Neural cell (in vitro differentiated cells): ENCODE data around the gene TRIOBP.
"Not testable (repeated sequence)": the region's sequence is repeated elsewhere in the genome, so short reads cannot be mapped to it uniquely, and the experiment has no call there.

Experiments
- CTCF ChIP-seq: fragments of 450-650 bp; IDR thresholded peaks from 2 replicates; pipeline ENCODE4 v1.5.1; 2014; ENCODE audit warnings: antibody characterized with exemption, mild to moderate bottlenecking, moderate library complexity; ENCODE audit not compliant: poor library complexity, severe bottlenecking
- EP300 ChIP-seq: fragments of 450-650 bp; conservative IDR thresholded peaks from 2 replicates; pipeline ENCODE4 v1.6.1; 2014; ENCODE audit warnings: antibody characterized with exemption, mild to moderate bottlenecking, moderate library complexity; ENCODE audit not compliant: poor library complexity, severe bottlenecking
- EZH2 ChIP-seq: fragments of 200-600, 300-800 bp; shearing (Covaris generic), sonication (generic); IDR thresholded peaks from 2 replicates; pipeline ENCODE4 v1.6.1; 2014; ENCODE audit warnings: antibody characterized with exemption, low read length, borderline replicate concordance, mild to moderate bottlenecking; ENCODE audit not compliant: insufficient read depth, poor library complexity, severe bottlenecking
- MXI1 ChIP-seq: fragments of 450-650 bp; conservative IDR thresholded peaks from 2 replicates; pipeline ENCODE4 v1.6.1; 2014; ENCODE audit warnings: antibody characterized with exemption, mild to moderate bottlenecking; ENCODE audit not compliant: poor library complexity, severe bottlenecking
- POLR2AphosphoS5 ChIP-seq: IDR thresholded peaks from 2 replicates; pipeline ENCODE4 v1.6.1; 2012
- RAD21 ChIP-seq: fragments of 450-650 bp; conservative IDR thresholded peaks from 2 replicates; pipeline ENCODE4 v1.6.1; 2014; ENCODE audit warnings: antibody characterized with exemption, mild to moderate bottlenecking, moderate library complexity
- REST ChIP-seq: IDR thresholded peaks from 2 replicates; pipeline ENCODE4 v1.6.1; 2012; ENCODE audit warnings: borderline replicate concordance
- SMC3 ChIP-seq: fragments of 450-650 bp; conservative IDR thresholded peaks from 2 replicates; pipeline ENCODE4 v1.6.1; 2014; ENCODE audit warnings: antibody characterized with exemption, mild to moderate bottlenecking, moderate library complexity; ENCODE audit not compliant: poor library complexity
- TAF1 ChIP-seq: IDR thresholded peaks from 2 replicates; pipeline ENCODE4 v1.6.1; 2012; ENCODE audit warnings: low read depth

- TF ChIP-seq CTCF, POLR2AphosphoS5, EZH2, REST, TAF1, RAD21, SMC3, EP300, MXI1: not testable (repeated sequence)
These were observed 20.4 kb downstream of the TRIOBP start for GRCh38 chr22:37717235-37717634.
